HepG2 (cell line): ENCODE data around the gene LHX1. TPM values are rescaled to one million over a fixed set of nuclear protein-coding genes. Genes with fewer than 3 reads are reported as not detected.

ENCODE experiments used
- ATAC-seq: fragments of 200-7000 bp; cut with Tn5 transposase; 3 replicates; pipeline ENCODE4 v1.9.1; 2020; ENCODE audit warnings: mild to moderate bottlenecking, moderate library complexity
- BruUV-seq: library from RNA; stranded (reverse); fragments of 400-500 nt; replicated peaks from 2 replicates; lab custom pipeline; 2021; lab: Mats Ljungman, UMichigan
- CTCF ChIA-PET: fragments of 300-600 bp; formaldehyde crosslinking; extraction: SDS; loops from one replicate; lab custom pipeline; 2021; ENCODE audit warnings: low total read pairs, inconsistent platforms, low intra/inter-chr PET ratio; lab: Yijun Ruan, JAX
- POLR2A ChIA-PET: fragments of 350-600 bp; sonication (Branson Sonifier 250); formaldehyde crosslinking; loops from one replicate; lab custom pipeline; 2020; ENCODE audit warnings: antibody characterized with exemption, inconsistent platforms; lab: Yijun Ruan, JAX
- DNase-seq: peaks from one replicate; pipeline ENCODE4 v3.0.0-alpha.2; 2015; ENCODE audit warnings: low spot score
- FAIRE-seq: peaks from 3 replicates; lab custom pipeline; 2011; peaks lifted over from hg19 to GRCh38; lab: Jason Lieb, UNC
- H2AFZ ChIP-seq: one replicate; pipeline ENCODE4 v1.6.1; 2011; ENCODE audit warnings: low read length, inconsistent platforms
- H3K27ac ChIP-seq: fragments of 300-600 bp; 3 replicates; pipeline ENCODE4 v1.8.0; 2011; ENCODE audit warnings: mixed run types, mild to moderate bottlenecking, mixed read lengths, low read length, inconsistent platforms; ENCODE audit not compliant: insufficient read depth; ENCODE audit errors: extremely low read length
- H3K27me3 ChIP-seq, 2 experiments: fragments of 200-600 bp in 1 of 2; 2 replicates in 1 of 2; 3 replicates in 1 of 2; pipeline versions ENCODE4 v1.6.0 to v1.8.0; 2011; ENCODE audit warnings: low read length in 2 of 2, mild to moderate bottlenecking in 2 of 2, moderate library complexity in 2 of 2, inconsistent platforms in 1 of 2; ENCODE audit not compliant: insufficient read depth in 2 of 2, control insufficient read depth in 1 of 2
- H3K36me3 ChIP-seq, 2 experiments: fragments of 200-600 bp in 1 of 2; replicated peaks in 1 of 2; 2 replicates in 1 of 2; 3 replicates in 1 of 2; pipeline versions ENCODE4 v1.5.1 to v1.8.0; 2011; ENCODE audit warnings: low read length in 2 of 2, inconsistent platforms in 1 of 2; ENCODE audit not compliant: insufficient read depth in 2 of 2, control insufficient read depth in 1 of 2
- H3K4me1 ChIP-seq: 2 replicates; pipeline ENCODE4 v1.5.1; 2012; ENCODE audit warnings: low read length, inconsistent platforms; ENCODE audit not compliant: insufficient read depth
- H3K4me2 ChIP-seq: 2 replicates; pipeline ENCODE4 v1.6.0; 2011; ENCODE audit warnings: low read depth, low read length, inconsistent platforms
- H3K4me3 ChIP-seq, 3 experiments: fragments of 200-600 bp in 1 of 3; sonication (generic), shearing (Covaris generic) in 1 of 3; replicated peaks in 1 of 3; 2 replicates each; pipeline ENCODE4 v1.5.1; 2011 to 2016; ENCODE audit warnings: low read length in 3 of 3, inconsistent platforms in 2 of 3, low read depth in 2 of 3, mild to moderate bottlenecking in 2 of 3, control low read depth in 1 of 3, mixed read lengths in 1 of 3; ENCODE audit not compliant: insufficient read depth in 1 of 3
- H3K79me2 ChIP-seq: one replicate; pipeline ENCODE4 v1.6.1; 2011; ENCODE audit warnings: low read length, inconsistent platforms; ENCODE audit not compliant: insufficient read depth
- H3K9ac ChIP-seq: 2 replicates; pipeline ENCODE4 v1.6.0; 2011; ENCODE audit warnings: mild to moderate bottlenecking, low read depth, low read length, inconsistent platforms; ENCODE audit not compliant: insufficient read depth
- H3K9me3 ChIP-seq: 2 replicates; pipeline ENCODE4 v1.5.1; 2012; ENCODE audit warnings: mild to moderate bottlenecking, low read length
- H4K20me1 ChIP-seq: 2 replicates; pipeline ENCODE4 v1.6.0; 2011; ENCODE audit warnings: inconsistent platforms, mild to moderate bottlenecking, low read length, moderate library complexity; ENCODE audit not compliant: insufficient read depth
- EHMT2 ChIP-seq: fragments of 200-600 bp; sonication (generic); IDR thresholded peaks from 2 replicates; pipeline ENCODE4 v1.7.0; 2017; ENCODE audit warnings: antibody characterized with exemption, low read depth, low read length, borderline replicate concordance
- ELF1 ChIP-seq: sonication (generic); formaldehyde crosslinking; IDR thresholded peaks from 2 replicates; pipeline ENCODE4 v1.4.0; 2020; ENCODE audit warnings: missing genetic modification reagents
- FOSL1 ChIP-seq: sonication (generic); formaldehyde crosslinking; IDR thresholded peaks from 2 replicates; pipeline ENCODE4 v1.9.0; 2021; ENCODE audit warnings: missing genetic modification reagents, borderline replicate concordance
- FOXO1 ChIP-seq: sonication (generic); formaldehyde crosslinking; IDR thresholded peaks from 2 replicates; pipeline ENCODE4 v1.4.0; 2020; ENCODE audit warnings: missing genetic modification reagents
- NFIB ChIP-seq: sonication (generic); formaldehyde crosslinking; IDR thresholded peaks from 2 replicates; pipeline ENCODE4 v1.9.0; 2021; ENCODE audit warnings: missing genetic modification reagents, mild to moderate bottlenecking, borderline replicate concordance
- PLRG1 ChIP-seq: fragments of 450-650 bp; conservative IDR thresholded peaks from 2 replicates; pipeline ENCODE4 v1.6.1; 2016
- RARA ChIP-seq: IDR thresholded peaks from 2 replicates; pipeline ENCODE4 v1.6.1; 2016; ENCODE audit warnings: missing genetic modification reagents, missing compliant biosample characterization
- RORA ChIP-seq: sonication (generic); formaldehyde crosslinking; IDR thresholded peaks from 2 replicates; pipeline ENCODE4 v1.5.0; 2020; ENCODE audit warnings: mild to moderate bottlenecking, missing genetic modification reagents, moderate library complexity
- SOX5 ChIP-seq: IDR thresholded peaks from 2 replicates; pipeline ENCODE4 v1.6.1; 2016; ENCODE audit warnings: borderline replicate concordance
- TCF7 ChIP-seq: sonication (generic); IDR thresholded peaks from 2 replicates; pipeline ENCODE4 v1.6.1; 2016; ENCODE audit warnings: antibody characterized with exemption, low read depth
- TEAD2 ChIP-seq: sonication (generic); formaldehyde crosslinking; IDR thresholded peaks from 2 replicates; pipeline ENCODE4 v1.9.0; 2021; ENCODE audit warnings: missing genetic modification reagents
- XBP1 ChIP-seq: sonication (generic); formaldehyde crosslinking; IDR thresholded peaks from 2 replicates; pipeline ENCODE4 v1.5.0; 2020; ENCODE audit warnings: missing genetic modification reagents
- ZNF329 ChIP-seq: sonication (generic); formaldehyde crosslinking; IDR thresholded peaks from 2 replicates; pipeline ENCODE4 v1.9.0; 2021; ENCODE audit warnings: low read depth, mild to moderate bottlenecking, missing genetic modification reagents
- ZNF331 ChIP-seq: sonication (generic); formaldehyde crosslinking; IDR thresholded peaks from 2 replicates; pipeline ENCODE4 v1.4.0; 2020; ENCODE audit warnings: missing genetic modification reagents
- ZNF383 ChIP-seq: sonication (generic); formaldehyde crosslinking; IDR thresholded peaks from 2 replicates; pipeline ENCODE4 v1.4.0; 2020; ENCODE audit warnings: missing genetic modification reagents, mild to moderate bottlenecking, borderline replicate concordance
- ZNF670 ChIP-seq: sonication (generic); formaldehyde crosslinking; IDR thresholded peaks from 2 replicates; pipeline ENCODE4 v1.8.0; 2022; ENCODE audit warnings: mild to moderate bottlenecking, missing genetic modification reagents, borderline replicate concordance
- ZNF839 ChIP-seq: sonication (generic); formaldehyde crosslinking; IDR thresholded peaks from 2 replicates; pipeline ENCODE4 v1.4.0; 2020; ENCODE audit warnings: missing genetic modification reagents, mild to moderate bottlenecking, borderline replicate concordance
- ZNF879 ChIP-seq: sonication (generic); formaldehyde crosslinking; IDR thresholded peaks from 2 replicates; pipeline ENCODE4 v1.8.1; 2023; ENCODE audit warnings: missing genetic modification reagents
- WGBS: methylation state at CpG from one replicate; pipeline ENCODE4 v1.1.6; 2017; ENCODE audit warnings: low lambda C conversion rate; 5-methylcytosine and 5-hydroxymethylcytosine counted together
- in situ Hi-C: cut with HindIII; loops from 2 replicates; pipeline ENCODE4 v1.10.0; 2017; ENCODE audit warnings: low pct_unique_long_range_greater_than_20kb; ENCODE audit not compliant: extremely low pct_ligation_motif_present
- intact Hi-C: fragments of 100-400 bp; cut with micrococcal nuclease; formaldehyde crosslinking; loops from one replicate; pipeline ENCODE4 v1.10.0; 2022; ENCODE audit not compliant: unreplicated experiment
- polyA plus RNA-seq, 8 experiments: library from polyadenylated mRNA; depleted of rRNA in 3 of 8; stranded (reverse) in 7 of 8; unstranded in 1 of 8; fragments of >200 nt; fragmentation: Illumina TruSeq in 4 of 8; extraction: Trizol in 4 of 8; gene quantifications; 2 replicates each; pipeline versions ENCODE4 v1.2.1 to v1.2.3, GENCODE V29; 2011 to 2016; ENCODE audit warnings: low read depth in 4 of 8, missing spikeins in 1 of 8, mixed read lengths in 1 of 8; ENCODE audit not compliant: insufficient read depth in 1 of 8
- total RNA-seq, 5 experiments: library from RNA; depleted of rRNA; stranded (reverse); fragments of >200 nt; fragmentation: Illumina TruSeq; extraction: Trizol; gene quantifications; 2 replicates each; pipeline ENCODE4 v1.2.3, GENCODE V29; 2016; ENCODE audit warnings: low read depth in 1 of 5
- TF ChIP-seq, protein P1 (sequence below): sonication (generic); formaldehyde crosslinking; IDR thresholded peaks from 2 replicates; pipeline ENCODE4 v1.5.0; 2020; ENCODE audit warnings: missing genetic modification reagents
- TF ChIP-seq, protein P2 (sequence below): sonication (generic); formaldehyde crosslinking; IDR thresholded peaks from 2 replicates; pipeline ENCODE4 v1.4.0; 2020; ENCODE audit warnings: missing genetic modification reagents

LHX1 gene
- total and polyA plus RNA-seq, 2 of the 13 experiments (the other 11 are each of a cell fraction or from before 2014, with no cell fraction given) = not detected

GRCh38 chr17:36992701-36993100 is 55.4 kb downstream of the LHX1 start:
- Histone ChIP-seq H4K20me1 (no peaks in the 10 kb centered on the region), H2AFZ (no peak overlapping the region), H3K36me3 (peaks cover 21 to 67% of the 10 kb centered on the region in 2 experiments)
- CTCF ChIA-PET = no interaction called here
- in situ Hi-C loops = no loop called here
- TF ChIP-seq NFIB (no peak), EHMT2 (no peak), ZNF839 (CRISPR knock-in tag) (no peak), RORA (no peak), ELF1 (CRISPR knock-in tag) (no peak), FOSL1 (CRISPR knock-in tag) (no peak), ZNF329 (CRISPR knock-in tag) (no peak), FOXO1 (no peak), TEAD2 (CRISPR knock-in tag) (no peak), ZNF383 (CRISPR knock-in tag) (no peak), TCF7 (no peak), RARA (CRISPR knock-in tag) (no peak), ZNF879 (CRISPR knock-in tag) (no peak), ZNF670 (CRISPR knock-in tag) (no peak), XBP1 (CRISPR knock-in tag) (no peak), SOX5 (CRISPR knock-in tag) (no peak), PLRG1 (no peak), ZNF331 (no peak)
- TF ChIP-seq, protein P1, sequence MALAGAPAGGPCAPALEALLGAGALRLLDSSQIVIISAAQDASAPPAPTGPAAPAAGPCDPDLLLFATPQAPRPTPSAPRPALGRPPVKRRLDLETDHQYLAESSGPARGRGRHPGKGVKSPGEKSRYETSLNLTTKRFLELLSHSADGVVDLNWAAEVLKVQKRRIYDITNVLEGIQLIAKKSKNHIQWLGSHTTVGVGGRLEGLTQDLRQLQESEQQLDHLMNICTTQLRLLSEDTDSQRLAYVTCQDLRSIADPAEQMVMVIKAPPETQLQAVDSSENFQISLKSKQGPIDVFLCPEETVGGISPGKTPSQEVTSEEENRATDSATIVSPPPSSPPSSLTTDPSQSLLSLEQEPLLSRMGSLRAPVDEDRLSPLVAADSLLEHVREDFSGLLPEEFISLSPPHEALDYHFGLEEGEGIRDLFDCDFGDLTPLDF (CRISPR knock-in tag) = no peak
- TF ChIP-seq, protein P2, sequence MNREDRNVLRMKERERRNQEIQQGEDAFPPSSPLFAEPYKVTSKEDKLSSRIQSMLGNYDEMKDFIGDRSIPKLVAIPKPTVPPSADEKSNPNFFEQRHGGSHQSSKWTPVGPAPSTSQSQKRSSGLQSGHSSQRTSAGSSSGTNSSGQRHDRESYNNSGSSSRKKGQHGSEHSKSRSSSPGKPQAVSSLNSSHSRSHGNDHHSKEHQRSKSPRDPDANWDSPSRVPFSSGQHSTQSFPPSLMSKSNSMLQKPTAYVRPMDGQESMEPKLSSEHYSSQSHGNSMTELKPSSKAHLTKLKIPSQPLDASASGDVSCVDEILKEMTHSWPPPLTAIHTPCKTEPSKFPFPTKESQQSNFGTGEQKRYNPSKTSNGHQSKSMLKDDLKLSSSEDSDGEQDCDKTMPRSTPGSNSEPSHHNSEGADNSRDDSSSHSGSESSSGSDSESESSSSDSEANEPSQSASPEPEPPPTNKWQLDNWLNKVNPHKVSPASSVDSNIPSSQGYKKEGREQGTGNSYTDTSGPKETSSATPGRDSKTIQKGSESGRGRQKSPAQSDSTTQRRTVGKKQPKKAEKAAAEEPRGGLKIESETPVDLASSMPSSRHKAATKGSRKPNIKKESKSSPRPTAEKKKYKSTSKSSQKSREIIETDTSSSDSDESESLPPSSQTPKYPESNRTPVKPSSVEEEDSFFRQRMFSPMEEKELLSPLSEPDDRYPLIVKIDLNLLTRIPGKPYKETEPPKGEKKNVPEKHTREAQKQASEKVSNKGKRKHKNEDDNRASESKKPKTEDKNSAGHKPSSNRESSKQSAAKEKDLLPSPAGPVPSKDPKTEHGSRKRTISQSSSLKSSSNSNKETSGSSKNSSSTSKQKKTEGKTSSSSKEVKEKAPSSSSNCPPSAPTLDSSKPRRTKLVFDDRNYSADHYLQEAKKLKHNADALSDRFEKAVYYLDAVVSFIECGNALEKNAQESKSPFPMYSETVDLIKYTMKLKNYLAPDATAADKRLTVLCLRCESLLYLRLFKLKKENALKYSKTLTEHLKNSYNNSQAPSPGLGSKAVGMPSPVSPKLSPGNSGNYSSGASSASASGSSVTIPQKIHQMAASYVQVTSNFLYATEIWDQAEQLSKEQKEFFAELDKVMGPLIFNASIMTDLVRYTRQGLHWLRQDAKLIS (CRISPR knock-in tag) = no peak
- TF ChIP-seq, all 625 proteins: peak for 0
- Histone ChIP-seq H3K79me2 (no peaks in the 10 kb centered on the region), H3K9me3 (no peaks in the 10 kb centered on the region), H3K4me2 (no peak overlapping the region), H3K27ac (no peak overlapping the region), H3K27me3 (no peaks in the 10 kb centered on the region), H3K4me1 (no peaks in the 10 kb centered on the region), H3K9ac (no peak overlapping the region), H3K4me3 (no peak overlapping the region)
- POLR2A ChIA-PET = no interaction called here
- no peak for ATAC-seq
- intact Hi-C loops = no loop called here
- no TSS peak for BruUV-seq
- FAIRE-seq = no peak
- WGBS = 95% methylated on average over 1 of the region's 2 CpGs
- no peak for DNase-seq
